Measurements from ENCODE around the gene LIN37.

Gene LIN37

DNA sequence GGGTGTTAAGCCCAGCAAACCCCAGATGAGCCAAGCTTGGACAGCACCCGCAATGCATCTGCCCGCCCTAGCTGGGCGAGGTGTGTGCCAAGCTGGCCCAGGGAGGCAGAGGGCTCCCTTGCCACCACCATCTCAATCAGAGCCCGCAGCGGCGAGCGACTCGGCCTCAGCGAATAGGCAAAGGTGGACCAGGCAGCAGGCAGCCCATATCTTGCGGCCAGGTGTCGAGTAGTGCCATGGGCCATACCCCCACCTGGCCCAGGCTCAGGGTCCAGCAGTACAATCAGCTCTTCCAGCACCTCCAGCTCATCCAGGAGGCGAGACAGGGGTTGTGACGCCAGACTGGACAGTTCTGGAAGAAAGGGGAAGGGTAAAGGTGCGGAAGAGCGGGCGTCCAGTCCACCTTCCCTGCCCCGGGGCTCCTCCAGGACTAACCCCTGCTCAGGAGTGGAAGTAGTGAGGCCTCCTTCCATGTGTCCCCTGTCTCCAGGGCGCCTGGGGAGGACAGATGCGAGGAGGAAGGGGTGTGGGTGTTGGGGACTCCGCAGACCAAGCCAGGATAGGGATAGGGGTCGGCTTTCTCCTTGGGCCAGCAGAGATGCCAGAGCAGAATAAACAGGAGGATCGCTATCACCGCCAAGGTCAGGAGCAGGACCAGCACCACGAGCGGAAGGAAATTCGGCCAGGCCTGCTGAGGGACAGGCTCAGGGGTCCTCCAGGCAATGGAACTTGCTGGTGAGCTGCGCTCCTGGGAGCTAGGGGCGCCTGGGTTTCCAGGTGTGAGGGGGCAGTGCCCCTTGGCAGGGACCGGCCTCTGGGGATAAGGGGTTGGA lies 8.9 kb upstream of the LIN37 start:
- Histone ChIP-seq H3K4me3 (ENCODE audit: low read depth in 1 of 2, low read length in 2 of 2) (peak overlapping the region in 1 of 2 donors; percentile 70), H3K9me3 (ENCODE audit: low read length) (no peaks in the 10 kb centered on the region), H3K27ac (ENCODE audit: low read depth, low read length) (peak overlapping the region; percentile 72), H3K36me3 (ENCODE audit: insufficient read depth, low read length) (peaks cover 48% of the 10 kb centered on the region), H3K27me3 (ENCODE audit: control insufficient read depth in 1 of 2, insufficient read depth in 2 of 2, low read length in 2 of 2) (no peaks in the 10 kb centered on the region), H3K9ac (ENCODE audit: low read length) (no peak overlapping the region), H3K4me1 (ENCODE audit: insufficient read depth, low read length) (peaks cover 19% of the 10 kb centered on the region)

DNA sequence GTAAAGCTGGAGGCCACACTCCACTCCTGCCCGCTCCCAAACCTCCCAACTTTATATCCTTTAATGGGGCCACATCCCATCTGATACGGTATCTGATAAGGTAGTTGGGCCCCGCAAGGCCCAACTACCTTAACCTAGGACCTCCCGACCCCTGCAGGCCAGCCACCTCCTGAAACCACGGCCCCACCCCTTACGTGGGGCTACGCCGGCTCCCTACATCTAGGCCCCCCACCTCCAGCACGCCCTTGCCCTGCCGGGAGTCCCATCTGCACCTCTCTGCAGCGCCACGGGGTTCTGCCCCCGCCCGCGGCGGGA lies 8.3 kb upstream of the LIN37 start:
- Histone ChIP-seq H3K9me3 (ENCODE audit: low read length) (no peaks in the 10 kb centered on the region), H3K4me3 (ENCODE audit: low read depth in 1 of 2, low read length in 2 of 2) (peak overlapping the region; percentile 60 to 70), H3K36me3 (ENCODE audit: insufficient read depth, low read length) (peaks cover 43% of the 10 kb centered on the region), H3K27me3 (ENCODE audit: control insufficient read depth in 1 of 2, insufficient read depth in 2 of 2, low read length in 2 of 2) (no peaks in the 10 kb centered on the region), H3K4me1 (ENCODE audit: insufficient read depth, low read length) (peaks cover 21% of the 10 kb centered on the region), H3K27ac (ENCODE audit: low read depth, low read length) (peak overlapping the region; percentile 72), H3K9ac (ENCODE audit: low read length) (peak overlapping the region; percentile 42)

DNA sequence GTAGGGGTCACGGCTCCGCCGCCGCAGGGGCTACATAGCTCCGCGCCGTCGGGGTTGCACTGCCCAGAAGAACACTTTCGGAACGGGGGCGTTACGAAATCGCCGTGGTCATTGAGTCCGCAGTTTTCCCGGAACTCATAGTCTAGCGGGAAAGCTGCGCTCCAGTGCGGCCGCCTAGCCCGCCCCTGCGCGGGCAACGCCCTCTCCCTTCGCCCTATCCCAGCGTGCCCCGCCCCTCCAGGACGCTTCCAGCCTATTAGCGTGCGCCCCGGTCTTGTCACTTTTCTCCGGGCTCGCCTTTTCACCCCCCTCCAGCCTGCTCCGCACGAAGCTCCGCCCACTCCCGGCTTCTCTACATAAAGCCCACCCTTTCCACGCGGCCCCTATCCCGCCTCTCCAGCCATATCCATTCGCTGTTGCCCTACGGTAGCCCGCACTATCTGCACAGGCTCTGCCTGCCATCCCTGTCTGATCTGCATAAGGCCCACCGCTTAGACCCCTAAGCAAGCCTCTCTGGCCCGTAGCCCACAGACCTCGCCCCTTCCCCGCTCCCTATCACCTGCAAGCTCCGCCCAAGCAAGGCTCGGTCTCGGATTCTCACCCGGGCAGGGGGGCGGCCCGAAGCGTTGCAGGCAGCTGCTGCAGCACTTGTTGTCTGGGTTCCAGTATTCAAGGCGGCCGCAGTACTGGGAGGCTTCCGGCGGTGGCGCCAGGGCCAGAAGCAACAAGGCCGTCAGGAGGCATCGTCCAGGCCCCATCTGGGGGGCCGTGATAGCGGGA lies 7.8 kb upstream of the LIN37 start:
- Histone ChIP-seq H3K4me3 (ENCODE audit: low read depth in 1 of 2, low read length in 2 of 2) (peak overlapping the region; percentile 60 to 88), H3K4me1 (ENCODE audit: insufficient read depth, low read length) (peaks cover 21% of the 10 kb centered on the region), H3K27ac (ENCODE audit: low read depth, low read length) (peak overlapping the region; percentile 76), H3K36me3 (ENCODE audit: insufficient read depth, low read length) (peaks cover 37% of the 10 kb centered on the region), H3K9ac (ENCODE audit: low read length) (peak overlapping the region; percentile 57), H3K9me3 (ENCODE audit: low read length) (no peaks in the 10 kb centered on the region), H3K27me3 (ENCODE audit: control insufficient read depth in 1 of 2, insufficient read depth in 2 of 2, low read length in 2 of 2) (no peaks in the 10 kb centered on the region)

DNA sequence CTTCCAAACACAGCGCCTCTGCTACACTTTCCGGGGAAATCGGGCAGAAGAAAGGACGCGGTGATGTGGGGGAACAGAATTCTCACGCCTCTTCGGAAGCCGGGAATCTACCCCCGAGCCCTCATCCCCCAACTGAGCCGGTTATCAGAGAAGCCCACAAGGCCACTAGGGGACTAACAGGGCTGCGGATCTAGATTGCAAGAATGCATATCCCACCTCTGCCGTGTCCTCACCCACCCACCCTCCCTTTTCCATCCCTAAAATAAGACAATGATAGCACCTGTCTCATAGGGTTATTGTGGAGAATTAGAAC lies 7.2 kb upstream of the LIN37 start:
- Histone ChIP-seq H3K27ac (ENCODE audit: low read depth, low read length) (peak overlapping the region; percentile 76), H3K9ac (ENCODE audit: low read length) (peak overlapping the region; percentile 57), H3K4me3 (ENCODE audit: low read depth in 1 of 2, low read length in 2 of 2) (peak overlapping the region; percentile 38 to 88), H3K27me3 (ENCODE audit: control insufficient read depth in 1 of 2, insufficient read depth in 2 of 2, low read length in 2 of 2) (no peaks in the 10 kb centered on the region), H3K4me1 (ENCODE audit: insufficient read depth, low read length) (peaks cover 25% of the 10 kb centered on the region), H3K36me3 (ENCODE audit: insufficient read depth, low read length) (peaks cover 33% of the 10 kb centered on the region), H3K9me3 (ENCODE audit: low read length) (no peaks in the 10 kb centered on the region)

DNA sequence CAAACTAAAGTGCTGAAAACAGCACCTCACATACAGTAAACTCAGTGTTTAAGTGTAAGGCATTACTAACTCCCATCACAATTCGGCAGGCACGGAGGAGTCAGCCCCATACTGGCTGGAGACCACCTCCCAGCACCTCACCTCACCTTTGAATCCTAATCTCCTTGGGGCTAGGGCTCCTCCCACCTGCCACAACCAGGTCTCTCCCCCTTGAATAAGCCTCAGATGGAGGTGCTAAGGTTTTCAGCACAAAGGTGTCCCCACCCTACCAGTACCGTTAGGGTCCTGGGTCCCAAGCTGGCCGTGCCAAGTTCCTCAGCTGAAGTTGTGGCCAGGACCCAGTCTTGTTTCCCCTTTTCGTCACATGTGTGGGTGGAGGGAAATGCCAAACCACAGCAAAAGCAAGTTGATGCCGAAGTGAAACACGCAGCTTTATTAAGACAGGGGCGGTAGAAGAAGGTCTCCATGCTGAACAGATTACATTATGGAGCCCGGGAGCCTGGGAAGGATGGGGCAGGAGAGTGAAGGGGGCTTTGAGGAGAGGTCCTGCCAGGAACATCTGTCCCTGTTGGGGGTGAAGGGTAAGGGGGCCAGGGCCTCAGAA lies 6.2 kb upstream of the LIN37 start, which contains the start of gene IGFLR1:
IGFLR1 (minus strand) TSS at position 332 of the 604 bp plus-strand sequence. CDS start 1,272 bp downstream, outside the sequence.
- H3K4me3 ChIP-seq (ENCODE audit: low read depth in 1 of 2, low read length in 2 of 2) = no peak within 1 kb of the TSS
- peak within 1 kb of the TSS; percentile 6 for H3K27ac ChIP-seq (ENCODE audit: low read depth, low read length)
- H3K4me1 ChIP-seq (ENCODE audit: insufficient read depth, low read length) = peaks cover 33% of the 10 kb centered on the region
- no peak within 1 kb of the TSS for H3K9ac ChIP-seq (ENCODE audit: low read length)
- H3K27me3 ChIP-seq (ENCODE audit: control insufficient read depth in 1 of 2, insufficient read depth in 2 of 2, low read length in 2 of 2) = no peaks in the 10 kb centered on the region
- no peaks in the 10 kb centered on the region for H3K9me3 ChIP-seq (ENCODE audit: low read length)
- peaks cover 22% of the 10 kb centered on the region for H3K36me3 ChIP-seq (ENCODE audit: insufficient read depth, low read length)

DNA sequence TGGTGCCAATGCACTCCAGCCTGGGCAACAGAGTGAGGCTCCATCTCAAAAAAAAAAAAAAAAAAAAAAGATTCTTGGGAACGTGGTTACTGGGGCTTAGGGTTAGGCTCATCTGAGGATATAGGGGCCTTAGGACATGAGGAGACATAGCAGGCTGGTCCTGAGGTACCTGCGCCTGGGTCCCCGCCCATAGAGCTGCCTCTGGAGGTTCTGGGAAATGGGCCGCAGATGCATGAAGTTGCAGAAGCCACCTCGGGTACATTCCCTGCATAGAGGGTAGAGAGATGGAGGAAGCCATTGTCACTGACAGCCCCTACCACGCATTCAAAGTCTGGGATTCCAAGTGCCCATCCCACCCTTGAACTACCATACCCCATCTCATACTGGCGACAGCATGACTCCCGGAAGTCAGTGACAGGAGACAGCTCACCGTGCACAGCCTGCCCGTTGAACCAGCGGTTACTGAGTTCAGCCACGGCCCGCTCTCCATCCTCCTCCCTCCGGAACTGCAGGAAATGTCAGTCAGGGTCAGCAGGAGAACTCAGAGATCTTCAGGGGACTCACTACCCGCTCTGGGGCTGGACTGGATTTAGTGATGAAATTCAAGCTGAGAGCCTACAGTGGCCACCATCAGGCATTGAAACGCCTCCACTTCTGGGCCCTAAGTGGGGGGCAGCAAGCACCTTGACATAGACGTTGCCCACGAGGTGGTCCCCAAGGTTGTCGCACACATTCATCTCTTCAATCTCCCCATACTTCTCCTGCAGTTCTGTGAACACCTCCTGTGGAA lies 4.5 kb upstream of the LIN37 start:
- peaks cover 36% of the 10 kb centered on the region for H3K4me1 ChIP-seq (ENCODE audit: insufficient read depth, low read length)
- H3K36me3 ChIP-seq (ENCODE audit: insufficient read depth, low read length) = peaks cover 8% of the 10 kb centered on the region
- peak overlapping the region; percentile 90 to 94 for H3K4me3 ChIP-seq (ENCODE audit: low read depth in 1 of 2, low read length in 2 of 2)
- H3K27me3 ChIP-seq (ENCODE audit: control insufficient read depth in 1 of 2, insufficient read depth in 2 of 2, low read length in 2 of 2) = no peaks in the 10 kb centered on the region
- no peaks in the 10 kb centered on the region for H3K9me3 ChIP-seq (ENCODE audit: low read length)
- H3K27ac ChIP-seq (ENCODE audit: low read depth, low read length) = peak overlapping the region; percentile 100
- peak overlapping the region; percentile 84 for H3K9ac ChIP-seq (ENCODE audit: low read length)

DNA sequence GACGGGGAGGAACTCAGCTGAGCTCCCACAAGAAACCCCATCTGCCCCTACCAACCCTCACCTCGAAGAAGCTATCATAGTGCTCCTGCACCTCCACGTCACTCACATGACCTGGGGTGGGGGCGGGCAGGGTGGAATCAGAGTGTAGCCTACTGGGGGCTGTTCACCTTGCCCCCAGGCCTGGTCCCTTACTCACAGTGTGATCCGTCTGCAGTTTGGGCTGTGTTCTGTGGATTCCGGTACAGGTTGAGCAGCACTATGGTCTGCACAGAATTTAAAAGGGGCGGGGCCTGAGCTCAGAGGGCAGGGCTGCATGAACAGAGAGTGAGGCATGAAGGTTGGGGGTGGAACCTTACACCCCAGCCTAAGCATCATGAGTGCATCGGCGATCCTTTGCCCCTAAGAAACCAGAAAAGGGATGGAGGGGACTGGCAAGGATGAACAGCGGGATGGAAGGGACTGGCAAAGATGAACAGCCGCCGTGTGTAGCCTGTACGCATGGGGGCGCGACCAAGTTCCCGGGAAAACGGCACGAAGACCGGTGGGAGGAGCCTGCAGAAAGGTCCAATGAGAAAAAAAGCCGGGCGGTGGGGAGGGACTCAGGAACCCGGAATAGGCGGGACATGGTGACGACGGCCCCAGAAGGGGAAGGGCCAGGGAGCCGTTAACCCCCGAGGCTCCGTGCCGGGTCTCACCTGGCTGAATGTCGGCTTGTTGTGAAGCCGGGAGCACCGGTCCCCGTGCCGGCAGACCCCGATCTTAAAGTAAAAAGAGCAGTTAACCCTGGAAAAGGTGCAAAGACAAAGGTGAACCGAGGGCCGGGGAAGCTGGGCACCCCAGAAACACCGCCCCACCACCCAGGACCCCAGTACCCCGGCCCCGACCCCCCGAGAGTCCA lies 3.7 kb upstream of the LIN37 start:
- Histone ChIP-seq H3K27ac (ENCODE audit: low read depth, low read length) (peak overlapping the region; percentile 100), H3K27me3 (ENCODE audit: control insufficient read depth in 1 of 2, insufficient read depth in 2 of 2, low read length in 2 of 2) (no peaks in the 10 kb centered on the region), H3K36me3 (ENCODE audit: insufficient read depth, low read length) (peaks cover 6% of the 10 kb centered on the region), H3K4me1 (ENCODE audit: insufficient read depth, low read length) (peaks cover 39% of the 10 kb centered on the region), H3K4me3 (ENCODE audit: low read depth in 1 of 2, low read length in 2 of 2) (peak overlapping the region; percentile 90 to 94), H3K9ac (ENCODE audit: low read length) (peak overlapping the region; percentile 84), H3K9me3 (ENCODE audit: low read length) (no peaks in the 10 kb centered on the region)

DNA sequence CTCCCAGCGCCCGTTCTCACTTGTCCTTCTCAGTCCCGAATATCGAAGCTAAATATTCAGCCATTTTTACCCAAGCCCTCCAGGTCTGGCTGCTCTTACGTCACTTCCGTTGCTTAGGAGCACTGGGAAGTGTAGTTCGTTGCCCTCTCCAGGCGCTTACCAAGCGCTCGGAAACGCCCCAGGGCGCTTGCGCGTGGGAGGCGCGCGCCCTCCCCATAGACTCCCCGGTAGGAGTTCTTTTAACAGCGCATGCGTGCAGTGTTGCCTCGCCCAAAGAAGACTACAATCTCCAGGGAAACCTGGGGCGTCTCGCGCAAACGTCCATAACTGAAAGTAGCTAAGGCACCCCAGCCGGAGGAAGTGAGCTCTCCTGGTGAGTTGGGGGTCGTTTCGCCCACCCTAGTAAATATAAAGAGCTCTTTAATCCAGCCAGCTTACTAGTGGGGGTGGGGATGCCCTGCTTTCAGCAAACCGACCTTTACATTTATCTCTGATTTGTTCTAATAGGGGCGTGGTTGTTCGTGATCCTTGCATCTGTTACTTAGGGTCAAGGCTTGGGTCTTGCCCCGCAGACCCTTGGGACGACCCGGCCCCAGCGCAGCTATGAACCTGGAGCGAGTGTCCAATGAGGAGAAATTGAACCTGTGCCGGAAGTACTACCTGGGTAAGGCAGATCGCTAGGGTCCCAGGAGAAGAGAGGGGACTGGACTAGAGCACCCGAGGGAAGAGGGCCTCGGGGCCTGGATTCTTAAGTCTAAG lies 2.9 kb upstream of the LIN37 start, which contains the start of the genes PSENEN and U2AF1L4:
PSENEN (plus strand) TSS at position 324 of the 759 bp plus-strand sequence; CDS start at position 604, 280 bp downstream.
U2AF1L4 (minus strand) TSS at position 91 of the 759 bp plus-strand sequence; CDS start at position 64, 27 bp downstream.
- peak within 1 kb of the TSS; percentile 90 to 94 for H3K4me3 ChIP-seq (ENCODE audit: low read depth in 1 of 2, low read length in 2 of 2)
- peaks cover 39% of the 10 kb centered on the region for H3K4me1 ChIP-seq (ENCODE audit: insufficient read depth, low read length)
- peak within 1 kb of the TSS; percentile 100 for H3K27ac ChIP-seq (ENCODE audit: low read depth, low read length)
- H3K9ac ChIP-seq (ENCODE audit: low read length) = peak within 1 kb of the TSS; percentile 84
- peaks cover 6% of the 10 kb centered on the region for H3K36me3 ChIP-seq (ENCODE audit: insufficient read depth, low read length)
- no peaks in the 10 kb centered on the region for H3K27me3 ChIP-seq (ENCODE audit: control insufficient read depth in 1 of 2, insufficient read depth in 2 of 2, low read length in 2 of 2)
- no peaks in the 10 kb centered on the region for H3K9me3 ChIP-seq (ENCODE audit: low read length)

DNA sequence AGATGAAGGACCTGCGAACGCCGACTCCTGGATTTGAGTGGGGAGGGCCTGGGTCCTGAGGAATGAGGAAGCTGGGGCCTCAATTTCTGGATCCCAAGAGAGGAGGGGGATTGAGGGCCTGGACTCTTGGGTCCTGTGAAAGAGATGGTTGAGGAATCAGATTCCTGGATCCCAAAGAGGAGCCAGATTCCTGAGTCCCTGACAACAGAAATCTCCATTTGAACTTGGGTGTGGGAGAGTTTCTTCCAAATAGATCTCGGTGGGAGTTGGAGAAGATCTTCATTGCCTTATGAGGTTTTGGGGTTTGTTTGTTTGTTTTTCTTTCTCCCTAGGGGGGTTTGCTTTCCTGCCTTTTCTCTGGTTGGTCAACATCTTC lies 2.3 kb upstream of the LIN37 start:
- H3K4me1 ChIP-seq (ENCODE audit: insufficient read depth, low read length) = peaks cover 36% of the 10 kb centered on the region
- H3K27me3 ChIP-seq (ENCODE audit: control insufficient read depth in 1 of 2, insufficient read depth in 2 of 2, low read length in 2 of 2) = no peaks in the 10 kb centered on the region
- peaks cover 6% of the 10 kb centered on the region for H3K36me3 ChIP-seq (ENCODE audit: insufficient read depth, low read length)
- H3K9me3 ChIP-seq (ENCODE audit: low read length) = no peaks in the 10 kb centered on the region
- H3K4me3 ChIP-seq (ENCODE audit: low read depth in 1 of 2, low read length in 2 of 2) = peak overlapping the region; percentile 53 to 94
- peak overlapping the region; percentile 84 for H3K9ac ChIP-seq (ENCODE audit: low read length)
- H3K27ac ChIP-seq (ENCODE audit: low read depth, low read length) = peak overlapping the region; percentile 100
